ENCODE measurements around the gene CRTC1. TPM values are rescaled to one million over a fixed set of nuclear protein-coding genes. Genes with fewer than 3 reads are reported as not detected.

Gene CRTC1
- total and polyA plus RNA-seq, 2 of the 13 experiments (the other 11 are each of a cell fraction or from before 2014, with no cell fraction given), result 2.0 to 2.7 TPM

DNA sequence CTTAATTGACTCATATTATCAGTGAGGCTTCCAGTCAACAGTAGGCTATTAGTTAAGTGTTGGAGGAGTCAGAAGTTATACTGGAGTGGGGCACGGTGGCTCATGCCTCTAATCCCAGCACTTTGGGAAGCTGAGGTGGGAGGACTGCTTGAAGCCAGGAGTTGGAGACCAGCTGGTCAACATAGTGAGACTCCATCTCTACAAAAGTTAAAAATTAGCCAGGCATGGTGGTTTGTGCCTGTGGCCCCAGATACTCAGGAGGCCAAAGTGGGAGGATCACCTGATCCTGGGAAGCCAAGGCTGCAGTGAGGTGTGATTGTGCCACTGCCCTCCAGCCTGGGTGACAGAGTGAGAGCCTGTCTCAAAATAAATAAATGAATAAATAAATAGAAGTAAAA, 54.5 kb downstream of the CRTC1 start (continued):
- TF ChIP-seq ZNF788 (CRISPR knock-in tag; IDR thresholded peaks at IDR 0.05; ENCODE audit: borderline replicate concordance) (peak; percentile 63; the same call in 1 of the 2 replicates), ELF1 (CRISPR knock-in tag; IDR thresholded peaks at IDR 0.05) (no peak), ARNT (IDR thresholded peaks at IDR 0.05) (no peak), ARHGAP35 (CRISPR knock-in tag; IDR thresholded peaks at IDR 0.05; ENCODE audit: borderline replicate concordance) (no peak), TCF12 (IDR thresholded peaks at IDR 0.05) (no peak), TCF12 (CRISPR knock-in tag; IDR thresholded peaks at IDR 0.05) (no peak), THAP11 (CRISPR knock-in tag; IDR thresholded peaks at IDR 0.05) (0 out of 2 replicates have a peak, but pooled peaks have one; percentile 13), HINFP (CRISPR knock-in tag; IDR thresholded peaks at IDR 0.05; ENCODE audit: low read depth) (no peak), ZNF646 (CRISPR knock-in tag; IDR thresholded peaks at IDR 0.05) (no peak), SATB2 (CRISPR knock-in tag; IDR thresholded peaks at IDR 0.05) (no peak), TCF7L2 (IDR thresholded peaks at IDR 0.05; ENCODE audit: low read depth, low read length) (no peak), SIX4 (CRISPR knock-in tag; IDR thresholded peaks at IDR 0.05) (0 out of 2 replicates have a peak, but pooled peaks have one; percentile 23), DMAP1 (CRISPR knock-in tag; IDR thresholded peaks at IDR 0.05) (peak; percentile 41; the same call in 1 of the 2 replicates), AHR (CRISPR knock-in tag; IDR thresholded peaks at IDR 0.05) (no peak), HOXA3 (CRISPR knock-in tag; IDR thresholded peaks at IDR 0.05) (peak; percentile 29; the same call in 1 of the 2 replicates), ZKSCAN8 (CRISPR knock-in tag; IDR thresholded peaks at IDR 0.05; ENCODE audit: borderline replicate concordance) (0 out of 2 replicates have a peak, but pooled peaks have one; percentile 15)
- TF ChIP-seq, protein P1, sequence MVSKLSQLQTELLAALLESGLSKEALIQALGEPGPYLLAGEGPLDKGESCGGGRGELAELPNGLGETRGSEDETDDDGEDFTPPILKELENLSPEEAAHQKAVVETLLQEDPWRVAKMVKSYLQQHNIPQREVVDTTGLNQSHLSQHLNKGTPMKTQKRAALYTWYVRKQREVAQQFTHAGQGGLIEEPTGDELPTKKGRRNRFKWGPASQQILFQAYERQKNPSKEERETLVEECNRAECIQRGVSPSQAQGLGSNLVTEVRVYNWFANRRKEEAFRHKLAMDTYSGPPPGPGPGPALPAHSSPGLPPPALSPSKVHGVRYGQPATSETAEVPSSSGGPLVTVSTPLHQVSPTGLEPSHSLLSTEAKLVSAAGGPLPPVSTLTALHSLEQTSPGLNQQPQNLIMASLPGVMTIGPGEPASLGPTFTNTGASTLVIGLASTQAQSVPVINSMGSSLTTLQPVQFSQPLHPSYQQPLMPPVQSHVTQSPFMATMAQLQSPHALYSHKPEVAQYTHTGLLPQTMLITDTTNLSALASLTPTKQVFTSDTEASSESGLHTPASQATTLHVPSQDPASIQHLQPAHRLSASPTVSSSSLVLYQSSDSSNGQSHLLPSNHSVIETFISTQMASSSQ (IDR thresholded peaks at IDR 0.05; ENCODE audit: low read depth), result peak; percentile 97
- TF ChIP-seq, protein P1 (CRISPR knock-in tag; IDR thresholded peaks at IDR 0.05; ENCODE audit: borderline replicate concordance), result peak; percentile 97
- TF ChIP-seq, protein P2, sequence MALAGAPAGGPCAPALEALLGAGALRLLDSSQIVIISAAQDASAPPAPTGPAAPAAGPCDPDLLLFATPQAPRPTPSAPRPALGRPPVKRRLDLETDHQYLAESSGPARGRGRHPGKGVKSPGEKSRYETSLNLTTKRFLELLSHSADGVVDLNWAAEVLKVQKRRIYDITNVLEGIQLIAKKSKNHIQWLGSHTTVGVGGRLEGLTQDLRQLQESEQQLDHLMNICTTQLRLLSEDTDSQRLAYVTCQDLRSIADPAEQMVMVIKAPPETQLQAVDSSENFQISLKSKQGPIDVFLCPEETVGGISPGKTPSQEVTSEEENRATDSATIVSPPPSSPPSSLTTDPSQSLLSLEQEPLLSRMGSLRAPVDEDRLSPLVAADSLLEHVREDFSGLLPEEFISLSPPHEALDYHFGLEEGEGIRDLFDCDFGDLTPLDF (CRISPR knock-in tag; IDR thresholded peaks at IDR 0.05), result no peak

Measured in HepG2 (cell line).